ENCODE data around the gene DNAJC19. TPM values are rescaled to one million over a fixed set of nuclear protein-coding genes. Genes with fewer than 3 reads are reported as not detected.

DNAJC19 gene
- total RNA-seq, 1 donor from 2014 or later: 30.3 TPM

DNA sequence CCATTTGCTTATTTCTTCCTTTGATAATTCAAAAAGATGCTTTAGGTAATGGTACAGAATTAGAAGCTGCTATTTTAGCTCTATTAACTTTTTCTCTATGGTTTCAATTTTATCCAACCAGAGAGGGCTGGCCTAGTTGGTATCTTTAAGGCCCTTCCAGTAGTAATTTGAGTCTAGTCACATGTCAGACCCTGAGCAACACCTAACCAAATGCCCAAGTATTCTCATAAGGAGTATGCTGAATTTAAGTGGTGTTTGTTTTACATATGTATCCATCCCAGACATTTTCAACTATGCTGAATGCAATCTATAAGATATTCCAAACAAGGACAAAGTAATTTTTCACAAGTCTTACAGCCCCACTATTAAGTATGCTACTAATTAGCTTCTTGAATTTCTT lies 9.6 kb downstream of the DNAJC19 start:
- Mint-ChIP-seq H3K27me3 (ENCODE audit: unreplicated experiment) (no peaks in the 10 kb centered on the region), H3K36me3 (ENCODE audit: unreplicated experiment) (no peaks in the 10 kb centered on the region), H3K4me3 (ENCODE audit: unreplicated experiment) (no peak overlapping the region), H3K4me1 (ENCODE audit: low read depth, unreplicated experiment) (no peaks in the 10 kb centered on the region), H3K9me3 (ENCODE audit: unreplicated experiment) (no peaks in the 10 kb centered on the region), H3K27ac (ENCODE audit: unreplicated experiment) (no peak overlapping the region)
- no peak for DNase-seq
- TF ChIP-seq, protein P1, sequence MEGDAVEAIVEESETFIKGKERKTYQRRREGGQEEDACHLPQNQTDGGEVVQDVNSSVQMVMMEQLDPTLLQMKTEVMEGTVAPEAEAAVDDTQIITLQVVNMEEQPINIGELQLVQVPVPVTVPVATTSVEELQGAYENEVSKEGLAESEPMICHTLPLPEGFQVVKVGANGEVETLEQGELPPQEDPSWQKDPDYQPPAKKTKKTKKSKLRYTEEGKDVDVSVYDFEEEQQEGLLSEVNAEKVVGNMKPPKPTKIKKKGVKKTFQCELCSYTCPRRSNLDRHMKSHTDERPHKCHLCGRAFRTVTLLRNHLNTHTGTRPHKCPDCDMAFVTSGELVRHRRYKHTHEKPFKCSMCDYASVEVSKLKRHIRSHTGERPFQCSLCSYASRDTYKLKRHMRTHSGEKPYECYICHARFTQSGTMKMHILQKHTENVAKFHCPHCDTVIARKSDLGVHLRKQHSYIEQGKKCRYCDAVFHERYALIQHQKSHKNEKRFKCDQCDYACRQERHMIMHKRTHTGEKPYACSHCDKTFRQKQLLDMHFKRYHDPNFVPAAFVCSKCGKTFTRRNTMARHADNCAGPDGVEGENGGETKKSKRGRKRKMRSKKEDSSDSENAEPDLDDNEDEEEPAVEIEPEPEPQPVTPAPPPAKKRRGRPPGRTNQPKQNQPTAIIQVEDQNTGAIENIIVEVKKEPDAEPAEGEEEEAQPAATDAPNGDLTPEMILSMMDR (IDR thresholded peaks at IDR 0.05; ENCODE audit: partially characterized antibody, unreplicated experiment): no peak

DNA sequence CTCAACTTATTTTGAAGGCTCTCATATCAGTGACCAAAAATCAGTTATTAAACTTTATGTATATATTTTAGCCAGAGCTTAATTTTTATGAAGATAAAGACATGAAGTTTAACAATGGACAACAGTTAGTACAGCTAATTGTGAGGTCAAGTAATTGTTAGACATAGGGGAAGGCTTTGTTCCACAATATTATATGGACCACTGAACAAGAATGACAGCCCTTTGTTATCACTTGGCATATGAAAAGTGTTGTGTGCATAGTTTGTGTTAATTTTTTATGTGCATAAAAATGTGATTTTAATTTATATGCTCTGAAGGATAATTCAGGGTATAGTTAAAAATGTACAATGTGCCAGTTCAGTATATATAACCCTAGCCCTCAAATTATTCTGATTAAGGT lies 12.0 kb downstream of the DNAJC19 start:
- TF ChIP-seq, protein P1 (IDR thresholded peaks at IDR 0.05; ENCODE audit: partially characterized antibody, unreplicated experiment): no peak
- Mint-ChIP-seq H3K4me3 (ENCODE audit: unreplicated experiment) (no peak overlapping the region), H3K27me3 (ENCODE audit: unreplicated experiment) (no peaks in the 10 kb centered on the region), H3K27ac (ENCODE audit: unreplicated experiment) (no peak overlapping the region), H3K9me3 (ENCODE audit: unreplicated experiment) (no peaks in the 10 kb centered on the region), H3K36me3 (ENCODE audit: unreplicated experiment) (no peaks in the 10 kb centered on the region), H3K4me1 (ENCODE audit: low read depth, unreplicated experiment) (no peaks in the 10 kb centered on the region)
- DNase-seq: no peak

DNA sequence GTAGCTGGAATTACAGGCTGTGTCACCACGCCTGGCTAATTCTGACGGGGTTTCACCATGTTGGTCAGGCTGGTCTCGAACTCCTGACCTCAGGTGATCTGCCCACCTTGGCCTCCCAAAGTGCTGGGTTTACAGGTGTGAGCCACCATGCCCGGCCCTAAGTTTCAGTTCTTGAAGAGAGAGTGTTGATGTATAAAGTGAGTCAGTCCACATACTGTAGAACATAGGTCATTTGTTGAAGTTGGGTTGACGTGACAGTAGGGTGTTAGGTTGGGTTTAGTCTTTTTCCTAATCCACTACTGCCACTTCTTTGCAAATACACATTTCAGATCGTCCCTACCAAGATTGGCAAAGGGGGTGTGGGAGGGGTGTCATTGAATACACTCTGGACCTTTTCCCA lies 15.2 kb downstream of the DNAJC19 start:
- TF ChIP-seq, protein P1 (IDR thresholded peaks at IDR 0.05; ENCODE audit: partially characterized antibody, unreplicated experiment): no peak
- no peaks in the 10 kb centered on the region for H3K4me1 Mint-ChIP-seq (ENCODE audit: low read depth, unreplicated experiment)
- H3K27ac Mint-ChIP-seq (ENCODE audit: unreplicated experiment): no peak overlapping the region
- no peaks in the 10 kb centered on the region for H3K36me3 Mint-ChIP-seq (ENCODE audit: unreplicated experiment)
- no peaks in the 10 kb centered on the region for H3K27me3 Mint-ChIP-seq (ENCODE audit: unreplicated experiment)
- no peak overlapping the region for H3K4me3 Mint-ChIP-seq (ENCODE audit: unreplicated experiment)
- no peaks in the 10 kb centered on the region for H3K9me3 Mint-ChIP-seq (ENCODE audit: unreplicated experiment)
- DNase-seq: no peak

DNA sequence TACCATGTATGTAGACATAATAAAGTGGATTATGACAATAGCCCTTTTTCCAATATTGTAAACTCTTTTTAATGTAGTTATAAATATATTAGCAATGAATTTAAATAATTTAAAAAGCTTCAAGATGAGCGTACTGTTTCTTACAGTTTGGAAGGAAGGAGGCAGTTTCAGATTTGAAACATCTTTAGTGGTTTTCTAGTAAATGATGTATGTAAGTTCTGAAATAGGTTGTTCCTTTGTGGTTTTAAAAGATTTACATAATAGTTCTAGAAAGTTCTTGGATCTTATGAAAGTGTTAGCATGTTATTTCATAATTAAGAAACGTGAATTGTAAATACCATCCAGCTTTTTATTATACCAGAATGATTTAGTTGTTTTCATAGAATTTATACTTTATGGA lies 16.0 kb downstream of the DNAJC19 start:
- H3K4me1 Mint-ChIP-seq (ENCODE audit: low read depth, unreplicated experiment): no peaks in the 10 kb centered on the region
- TF ChIP-seq, protein P1 (IDR thresholded peaks at IDR 0.05; ENCODE audit: partially characterized antibody, unreplicated experiment): no peak
- H3K9me3 Mint-ChIP-seq (ENCODE audit: unreplicated experiment): no peaks in the 10 kb centered on the region
- no peak overlapping the region for H3K27ac Mint-ChIP-seq (ENCODE audit: unreplicated experiment)
- no peak for DNase-seq
- no peaks in the 10 kb centered on the region for H3K27me3 Mint-ChIP-seq (ENCODE audit: unreplicated experiment)
- no peaks in the 10 kb centered on the region for H3K36me3 Mint-ChIP-seq (ENCODE audit: unreplicated experiment)
- no peak overlapping the region for H3K4me3 Mint-ChIP-seq (ENCODE audit: unreplicated experiment)

DNA sequence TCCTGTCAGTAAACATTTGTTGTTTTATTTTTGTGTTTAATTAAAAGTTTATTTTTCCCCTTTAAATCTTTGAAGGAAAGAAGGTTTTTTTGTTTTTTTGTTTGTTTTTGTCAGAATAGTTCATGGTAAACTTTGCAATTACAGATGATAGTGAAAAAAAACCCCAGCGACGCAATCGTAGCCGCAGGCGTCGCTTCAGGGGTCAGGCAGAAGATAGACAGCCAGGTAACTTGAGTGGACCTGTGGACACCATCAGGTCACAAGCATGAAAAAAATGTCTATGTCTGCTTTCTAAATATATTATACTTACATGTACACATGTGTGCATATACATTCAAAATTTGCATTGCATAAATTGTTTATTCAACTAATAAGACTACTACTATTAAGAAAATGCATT lies 18.6 kb downstream of the DNAJC19 start:
- H3K27ac Mint-ChIP-seq (ENCODE audit: unreplicated experiment): no peak overlapping the region
- no peaks in the 10 kb centered on the region for H3K4me1 Mint-ChIP-seq (ENCODE audit: low read depth, unreplicated experiment)
- H3K9me3 Mint-ChIP-seq (ENCODE audit: unreplicated experiment): no peaks in the 10 kb centered on the region
- no peaks in the 10 kb centered on the region for H3K36me3 Mint-ChIP-seq (ENCODE audit: unreplicated experiment)
- H3K4me3 Mint-ChIP-seq (ENCODE audit: unreplicated experiment): no peak overlapping the region
- H3K27me3 Mint-ChIP-seq (ENCODE audit: unreplicated experiment): no peaks in the 10 kb centered on the region
- TF ChIP-seq, protein P1 (IDR thresholded peaks at IDR 0.05; ENCODE audit: partially characterized antibody, unreplicated experiment): no peak
- DNase-seq: no peak

Measured in glutamatergic neuron (in vitro differentiated cells).